ENCODE measurements around the gene KRT31.

KRT31 gene

DNA sequence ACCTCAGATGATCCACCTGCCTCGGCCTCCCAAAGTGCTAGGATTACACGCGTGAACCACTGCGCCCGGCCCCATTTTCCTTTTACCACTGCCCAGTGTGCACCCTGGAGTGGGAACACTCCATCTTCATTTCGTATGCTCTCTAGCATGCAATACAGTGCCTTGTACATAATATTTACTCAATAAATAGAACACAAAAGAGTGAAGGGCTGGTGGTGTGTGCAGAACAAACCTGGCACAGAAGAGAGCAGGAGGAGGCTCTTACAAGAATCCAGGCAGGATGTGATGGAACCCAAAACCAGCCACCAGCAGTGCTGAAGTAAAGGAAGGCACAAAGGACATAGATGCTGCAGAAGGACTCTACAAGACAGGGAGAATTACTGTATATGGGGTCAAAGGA lies 19.7 kb upstream of the KRT31 start:
- H4K20me1 ChIP-seq (ENCODE audit: insufficient read depth, low read length): no peaks in the 10 kb centered on the region
- no peak overlapping the region for H3K27ac ChIP-seq (ENCODE audit: low read depth, low read length, poor library complexity, severe bottlenecking)
- H3K27me3 ChIP-seq (ENCODE audit: insufficient read depth, low read length): no peaks in the 10 kb centered on the region
- no peak overlapping the region for H3K4me3 ChIP-seq (ENCODE audit: low read depth, low read length, poor library complexity, severe bottlenecking)
- H3K4me1 ChIP-seq (ENCODE audit: insufficient read depth, low read length, severe bottlenecking): no peaks in the 10 kb centered on the region
- no peaks in the 10 kb centered on the region for H3K36me3 ChIP-seq (ENCODE audit: insufficient read depth, low read length)
- H3K9ac ChIP-seq (ENCODE audit: low read length): no peak overlapping the region
- no peaks in the 10 kb centered on the region for H3K9me3 ChIP-seq (ENCODE audit: low read length)
- TF ChIP-seq, protein P1, sequence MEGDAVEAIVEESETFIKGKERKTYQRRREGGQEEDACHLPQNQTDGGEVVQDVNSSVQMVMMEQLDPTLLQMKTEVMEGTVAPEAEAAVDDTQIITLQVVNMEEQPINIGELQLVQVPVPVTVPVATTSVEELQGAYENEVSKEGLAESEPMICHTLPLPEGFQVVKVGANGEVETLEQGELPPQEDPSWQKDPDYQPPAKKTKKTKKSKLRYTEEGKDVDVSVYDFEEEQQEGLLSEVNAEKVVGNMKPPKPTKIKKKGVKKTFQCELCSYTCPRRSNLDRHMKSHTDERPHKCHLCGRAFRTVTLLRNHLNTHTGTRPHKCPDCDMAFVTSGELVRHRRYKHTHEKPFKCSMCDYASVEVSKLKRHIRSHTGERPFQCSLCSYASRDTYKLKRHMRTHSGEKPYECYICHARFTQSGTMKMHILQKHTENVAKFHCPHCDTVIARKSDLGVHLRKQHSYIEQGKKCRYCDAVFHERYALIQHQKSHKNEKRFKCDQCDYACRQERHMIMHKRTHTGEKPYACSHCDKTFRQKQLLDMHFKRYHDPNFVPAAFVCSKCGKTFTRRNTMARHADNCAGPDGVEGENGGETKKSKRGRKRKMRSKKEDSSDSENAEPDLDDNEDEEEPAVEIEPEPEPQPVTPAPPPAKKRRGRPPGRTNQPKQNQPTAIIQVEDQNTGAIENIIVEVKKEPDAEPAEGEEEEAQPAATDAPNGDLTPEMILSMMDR (IDR thresholded peaks at IDR 0.05; ENCODE audit: low read length): no peak
- no peak for TF ChIP-seq EZH2 (IDR thresholded peaks at IDR 0.05; ENCODE audit: borderline replicate concordance, low read length)
- H3K79me2 ChIP-seq (ENCODE audit: insufficient read depth, low read length): no peaks in the 10 kb centered on the region
- H3F3A ChIP-seq (ENCODE audit: insufficient read depth, low read length): no peaks in the 10 kb centered on the region
- no peak overlapping the region for H2AFZ ChIP-seq (ENCODE audit: low read length)
- no peaks in the 10 kb centered on the region for H3K9me2 ChIP-seq (ENCODE audit: low read depth, low read length)
- H3K4me2 ChIP-seq (ENCODE audit: low read length): no peak overlapping the region

DNA sequence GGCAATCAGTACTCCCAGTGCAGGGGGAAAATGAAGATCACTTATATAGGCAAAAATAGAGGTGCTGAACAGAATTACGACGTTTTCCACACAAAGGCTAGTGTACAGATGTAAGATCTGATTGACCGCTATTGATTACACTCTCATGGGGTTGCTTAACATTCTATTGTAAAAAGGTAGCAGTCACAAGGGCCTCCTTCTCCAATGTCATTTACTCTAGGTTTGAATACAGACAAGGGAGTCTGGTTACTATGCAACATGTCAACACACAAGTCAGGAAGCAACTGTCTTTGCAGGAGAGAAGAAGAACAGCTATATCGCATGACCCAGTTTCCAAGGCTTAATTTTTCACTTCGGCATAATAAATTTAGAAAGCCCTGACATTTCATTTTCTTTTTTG lies 19.1 kb upstream of the KRT31 start:
- H3K27ac ChIP-seq (ENCODE audit: low read depth, low read length, poor library complexity, severe bottlenecking): no peak overlapping the region
- no peak for TF ChIP-seq EZH2 (IDR thresholded peaks at IDR 0.05; ENCODE audit: borderline replicate concordance, low read length)
- TF ChIP-seq, protein P1 (IDR thresholded peaks at IDR 0.05; ENCODE audit: low read length): no peak
- no peaks in the 10 kb centered on the region for H3K4me1 ChIP-seq (ENCODE audit: insufficient read depth, low read length, severe bottlenecking)

DNA sequence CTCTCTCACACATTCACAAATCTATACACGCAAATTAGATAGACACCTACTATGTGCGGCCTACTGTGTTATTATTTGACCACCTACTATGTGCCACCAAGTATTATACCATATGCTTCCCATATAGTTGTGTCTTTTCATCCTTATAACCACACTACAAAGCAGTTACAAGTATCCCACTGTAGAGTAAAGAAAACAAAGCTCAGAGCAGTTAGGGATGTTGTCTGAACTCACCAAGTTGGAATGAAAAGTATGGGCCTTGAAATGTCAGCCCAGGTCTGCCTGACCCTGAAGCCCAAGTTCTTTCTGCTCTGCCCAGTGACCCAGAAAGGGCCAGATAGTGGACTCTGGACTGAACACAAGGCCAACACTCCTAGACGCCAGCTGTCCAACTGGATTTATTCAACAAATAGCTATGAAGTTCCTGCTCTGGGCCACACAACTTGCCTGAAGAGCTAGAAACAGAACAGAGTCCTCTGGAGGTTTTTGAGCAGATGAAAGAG lies 18.5 kb upstream of the KRT31 start:
- Histone ChIP-seq H3K27ac (ENCODE audit: low read depth, low read length, poor library complexity, severe bottlenecking) (no peak overlapping the region), H2AFZ (ENCODE audit: low read length) (no peak overlapping the region), H3K4me3 (ENCODE audit: low read depth, low read length, poor library complexity, severe bottlenecking) (no peak overlapping the region), H3K27me3 (ENCODE audit: insufficient read depth, low read length) (no peaks in the 10 kb centered on the region), H3K36me3 (ENCODE audit: insufficient read depth, low read length) (no peaks in the 10 kb centered on the region), H3K9ac (ENCODE audit: low read length) (no peak overlapping the region), H3K9me2 (ENCODE audit: low read depth, low read length) (no peaks in the 10 kb centered on the region), H3K4me2 (ENCODE audit: low read length) (no peak overlapping the region), H3F3A (ENCODE audit: insufficient read depth, low read length) (no peaks in the 10 kb centered on the region), H4K20me1 (ENCODE audit: insufficient read depth, low read length) (no peaks in the 10 kb centered on the region), H3K79me2 (ENCODE audit: insufficient read depth, low read length) (no peaks in the 10 kb centered on the region), H3K4me1 (ENCODE audit: insufficient read depth, low read length, severe bottlenecking) (no peaks in the 10 kb centered on the region), H3K9me3 (ENCODE audit: low read length) (no peaks in the 10 kb centered on the region)
- TF ChIP-seq, protein P1 (IDR thresholded peaks at IDR 0.05; ENCODE audit: low read length): no peak
- no peak for TF ChIP-seq EZH2 (IDR thresholded peaks at IDR 0.05; ENCODE audit: borderline replicate concordance, low read length)

More for the DNA sequence above, 19.1 kb upstream of the KRT31 start:
- Histone ChIP-seq H3K4me3 (ENCODE audit: low read depth, low read length, poor library complexity, severe bottlenecking) (no peak overlapping the region), H3K9me2 (ENCODE audit: low read depth, low read length) (no peaks in the 10 kb centered on the region), H3K27me3 (ENCODE audit: insufficient read depth, low read length) (no peaks in the 10 kb centered on the region), H3K4me2 (ENCODE audit: low read length) (no peak overlapping the region), H3F3A (ENCODE audit: insufficient read depth, low read length) (no peaks in the 10 kb centered on the region), H3K36me3 (ENCODE audit: insufficient read depth, low read length) (no peaks in the 10 kb centered on the region), H3K9me3 (ENCODE audit: low read length) (no peaks in the 10 kb centered on the region), H3K9ac (ENCODE audit: low read length) (no peak overlapping the region), H3K79me2 (ENCODE audit: insufficient read depth, low read length) (no peaks in the 10 kb centered on the region), H2AFZ (ENCODE audit: low read length) (no peak overlapping the region), H4K20me1 (ENCODE audit: insufficient read depth, low read length) (no peaks in the 10 kb centered on the region)
